Stimulated activated naive CD8-positive, alpha-beta T cell treated with anti-CD3 and anti-CD28 coated beads, Interleukin-15, Interleukin-2, amounts not matched to agents 100 ng/mL and 50 ng/mL, for 24 hours (primary cell): Measurements from ENCODE around the gene SHISA7.

Source experiments
- H3K27ac Mint-ChIP-seq: one replicate; pipeline ENCODE4 v1.8.0; 2021; ENCODE audit warnings: mild to moderate bottlenecking, mixed read lengths
- H3K27me3 Mint-ChIP-seq: one replicate; pipeline ENCODE4 v1.8.0; 2021; ENCODE audit warnings: mixed read lengths
- H3K36me3 Mint-ChIP-seq: one replicate; pipeline ENCODE4 v1.8.0; 2021; ENCODE audit warnings: low read depth, mixed read lengths
- H3K4me1 Mint-ChIP-seq: one replicate; pipeline ENCODE4 v1.8.0; 2021; ENCODE audit warnings: low read depth, mixed read lengths
- H3K4me3 Mint-ChIP-seq: one replicate; pipeline ENCODE4 v1.8.0; 2021; ENCODE audit warnings: mild to moderate bottlenecking, mixed read lengths
- H3K9me3 Mint-ChIP-seq: one replicate; pipeline ENCODE4 v1.8.0; 2021; ENCODE audit warnings: mixed read lengths

The SHISA7 gene

DNA sequence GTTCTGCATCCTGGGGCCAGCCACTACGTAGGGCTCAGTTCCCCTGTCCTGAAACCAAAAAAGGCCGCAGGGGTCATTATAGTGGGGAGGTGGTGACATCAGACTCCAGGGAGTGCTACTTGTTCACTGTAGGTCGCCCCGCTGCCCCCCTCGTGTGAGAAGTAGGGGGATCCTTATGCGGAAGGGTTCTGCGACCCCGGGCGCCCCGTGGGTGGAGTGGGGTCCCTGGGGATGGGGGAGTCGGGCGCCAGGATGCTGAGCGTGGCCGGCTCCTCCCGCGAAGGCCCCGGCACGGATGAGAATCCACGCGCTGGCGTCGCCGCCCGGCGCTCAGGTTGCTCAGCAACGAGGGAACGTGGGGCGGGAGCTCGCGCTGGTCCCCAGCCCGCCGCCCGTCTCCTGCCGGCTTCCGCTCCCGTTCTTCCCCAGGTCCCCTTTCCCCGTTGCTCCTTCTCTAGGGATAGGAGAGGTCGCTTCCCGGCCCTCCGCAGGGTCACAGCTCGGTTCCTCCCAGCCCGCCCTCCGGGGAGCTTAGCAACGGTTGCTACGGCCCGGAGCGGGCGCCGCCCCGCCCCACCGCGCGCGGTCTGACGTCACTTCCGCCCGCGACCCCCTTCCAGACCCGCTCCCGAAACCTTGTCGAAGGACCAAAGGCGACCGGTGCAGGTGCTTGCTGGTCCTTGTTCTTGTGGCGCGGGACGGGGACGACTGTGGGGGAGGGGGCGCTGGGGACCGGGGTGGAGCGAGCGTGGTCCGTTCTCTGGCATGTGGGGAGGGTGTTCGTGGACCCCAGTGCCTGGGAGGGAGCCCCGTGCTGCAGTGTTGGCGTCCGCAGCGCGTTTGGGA lies 41.7 kb upstream of the SHISA7 start, which contains the start of gene NAT14:
TSS of gene NAT14 (plus strand) at position 596 of the 846 bp plus-strand sequence. CDS start 521 bp downstream, outside the sequence.
- Mint-ChIP-seq H3K27ac (peak within 1 kb of the TSS; percentile 89), H3K9me3 (no peaks in the 10 kb centered on the region), H3K27me3 (no peaks in the 10 kb centered on the region), H3K36me3 (peaks cover 1% of the 10 kb centered on the region), H3K4me1 (peaks cover 28% of the 10 kb centered on the region), H3K4me3 (peak within 1 kb of the TSS; percentile 80)

- H3K4me1 Mint-ChIP-seq = peaks cover 37% of the 10 kb centered on the region
- peaks cover 4% of the 10 kb centered on the region for H3K36me3 Mint-ChIP-seq
- H3K27me3 Mint-ChIP-seq = no peaks in the 10 kb centered on the region
- H3K27ac Mint-ChIP-seq = no peak overlapping the region
- H3K9me3 Mint-ChIP-seq = no peaks in the 10 kb centered on the region
- H3K4me3 Mint-ChIP-seq = peak overlapping the region; percentile 80
Observed at GRCh38 chr19:55483706-55484592, 40.8 kb upstream of the SHISA7 start.

DNA sequence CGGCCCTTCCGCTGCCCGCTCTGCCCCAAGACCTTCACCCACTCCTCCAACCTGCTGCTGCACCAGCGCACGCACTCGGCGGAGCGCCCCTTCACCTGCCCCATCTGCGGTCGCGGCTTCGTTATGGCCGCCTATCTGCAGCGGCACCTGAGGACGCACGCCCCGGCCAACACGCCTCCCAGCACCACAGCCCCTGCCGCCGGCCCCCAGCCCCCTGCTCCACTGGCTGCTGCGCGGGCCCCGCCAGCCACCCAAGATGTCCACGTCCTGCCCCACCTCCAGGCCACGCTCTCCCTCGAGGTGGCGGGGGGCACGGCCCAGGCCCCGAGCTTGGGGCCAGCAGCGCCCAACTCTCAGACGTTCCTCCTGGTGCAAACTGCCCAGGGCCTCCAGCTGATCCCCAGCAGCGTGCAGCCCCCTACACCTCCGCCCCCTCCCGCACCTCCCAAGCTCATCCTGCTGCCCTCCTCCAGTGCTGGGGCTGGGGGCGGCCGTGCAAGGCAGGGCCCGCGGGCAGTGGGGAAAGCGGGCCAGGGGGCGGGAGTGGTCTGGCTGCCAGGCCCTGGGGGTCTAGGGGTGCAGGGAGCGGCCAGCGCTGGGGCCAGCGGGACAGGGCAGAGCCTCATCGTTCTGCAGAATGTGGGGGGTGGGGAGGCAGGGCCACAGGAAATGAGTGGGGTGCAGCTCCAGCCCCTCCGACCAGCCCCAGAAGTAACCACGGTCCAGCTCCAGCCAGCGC lies 40.0 kb upstream of the SHISA7 start:
- H3K27me3 Mint-ChIP-seq = no peaks in the 10 kb centered on the region
- H3K4me1 Mint-ChIP-seq = peaks cover 45% of the 10 kb centered on the region
- H3K4me3 Mint-ChIP-seq = no peak overlapping the region
- peaks cover 4% of the 10 kb centered on the region for H3K36me3 Mint-ChIP-seq
- no peaks in the 10 kb centered on the region for H3K9me3 Mint-ChIP-seq
- H3K27ac Mint-ChIP-seq = no peak overlapping the region

- peaks cover 46% of the 10 kb centered on the region for H3K4me1 Mint-ChIP-seq
- H3K27me3 Mint-ChIP-seq = no peaks in the 10 kb centered on the region
- H3K27ac Mint-ChIP-seq = no peak overlapping the region
- H3K9me3 Mint-ChIP-seq = no peaks in the 10 kb centered on the region
- H3K36me3 Mint-ChIP-seq = peaks cover 4% of the 10 kb centered on the region
- H3K4me3 Mint-ChIP-seq = no peak overlapping the region
Observed at GRCh38 chr19:55482156-55482961, 39.3 kb upstream of the SHISA7 start.

GRCh38 chr19:55481794-55482155 lies 38.7 kb upstream of the SHISA7 start:
- Mint-ChIP-seq H3K4me3 (no peak overlapping the region), H3K9me3 (no peaks in the 10 kb centered on the region), H3K27ac (no peak overlapping the region), H3K4me1 (peaks cover 40% of the 10 kb centered on the region), H3K27me3 (no peaks in the 10 kb centered on the region), H3K36me3 (peaks cover 4% of the 10 kb centered on the region)

GRCh38 chr19:55481148-55481793 lies 38.2 kb upstream of the SHISA7 start:
- Mint-ChIP-seq H3K27ac (no peak overlapping the region), H3K4me1 (peaks cover 39% of the 10 kb centered on the region), H3K27me3 (no peaks in the 10 kb centered on the region), H3K4me3 (no peak overlapping the region), H3K9me3 (no peaks in the 10 kb centered on the region), H3K36me3 (peaks cover 4% of the 10 kb centered on the region)

GRCh38 chr19:55479451-55480230 lies 36.5 kb upstream of the SHISA7 start:
- Mint-ChIP-seq H3K9me3 (no peaks in the 10 kb centered on the region), H3K27ac (peak overlapping the region; percentile 50), H3K36me3 (peaks cover 4% of the 10 kb centered on the region), H3K4me1 (peaks cover 37% of the 10 kb centered on the region), H3K27me3 (no peaks in the 10 kb centered on the region), H3K4me3 (no peak overlapping the region)

- no peak overlapping the region for H3K27ac Mint-ChIP-seq
Observed at GRCh38 chr19:55479045-55479444, 35.9 kb upstream of the SHISA7 start.

GRCh38 chr19:55478364-55478763 lies 35.3 kb upstream of the SHISA7 start:
- Mint-ChIP-seq H3K4me3 (peak overlapping the region; percentile 90), H3K27ac (peak overlapping the region; percentile 30), H3K4me1 (peaks cover 33% of the 10 kb centered on the region), H3K9me3 (no peaks in the 10 kb centered on the region), H3K27me3 (no peaks in the 10 kb centered on the region), H3K36me3 (peaks cover 4% of the 10 kb centered on the region)

More at GRCh38 chr19:55479045-55479444, 35.9 kb upstream of the SHISA7 start:
- peaks cover 4% of the 10 kb centered on the region for H3K36me3 Mint-ChIP-seq
- H3K27me3 Mint-ChIP-seq = no peaks in the 10 kb centered on the region
- no peaks in the 10 kb centered on the region for H3K9me3 Mint-ChIP-seq
- peak overlapping the region; percentile 31 for H3K4me3 Mint-ChIP-seq
- H3K4me1 Mint-ChIP-seq = peaks cover 33% of the 10 kb centered on the region

GRCh38 chr19:55477905-55478304 lies 34.8 kb upstream of the SHISA7 start:
- Mint-ChIP-seq H3K27ac (peak overlapping the region; percentile 40), H3K4me1 (peaks cover 33% of the 10 kb centered on the region), H3K36me3 (peaks cover 4% of the 10 kb centered on the region), H3K4me3 (peak overlapping the region; percentile 90), H3K27me3 (no peaks in the 10 kb centered on the region), H3K9me3 (no peaks in the 10 kb centered on the region)

DNA sequence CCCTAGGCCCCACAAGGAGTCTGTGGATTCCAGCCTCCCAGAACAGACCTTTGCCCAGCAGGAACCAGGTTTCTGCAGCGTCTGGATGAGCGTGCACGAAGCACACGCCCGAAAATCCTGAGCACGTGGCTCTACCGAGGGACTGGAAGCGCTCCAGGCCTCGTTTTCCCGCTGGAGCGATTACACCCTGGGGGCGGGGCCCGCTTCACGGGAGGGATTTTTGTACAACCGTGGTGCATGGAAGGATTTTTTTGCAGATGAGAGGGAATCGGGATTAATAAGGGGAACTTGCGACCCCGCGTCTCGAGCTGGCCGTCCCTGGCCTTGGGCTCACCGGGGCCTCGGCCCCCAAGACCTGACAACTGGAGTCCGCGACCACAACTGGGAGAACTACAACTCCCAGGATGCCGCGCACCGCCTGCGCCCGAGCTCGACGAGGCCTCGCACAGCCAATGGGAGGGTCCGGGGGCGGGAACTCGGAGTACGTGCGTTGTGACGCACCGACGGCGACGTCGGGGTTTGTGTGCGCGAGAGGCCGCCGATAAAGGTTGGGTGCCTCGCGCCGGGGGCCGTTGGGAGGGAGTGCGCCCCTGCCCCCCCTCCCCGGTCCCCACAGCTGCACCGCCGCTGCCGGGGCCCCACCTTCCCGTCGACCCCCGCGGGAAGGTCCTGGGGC lies 33.1 kb upstream of the SHISA7 start, which contains the start of gene ZNF628:
TSS of gene ZNF628 (plus strand) at position 518 of the 676 bp plus-strand sequence. CDS start 3,294 bp downstream, outside the sequence.
- no peaks in the 10 kb centered on the region for H3K27me3 Mint-ChIP-seq
- peaks cover 4% of the 10 kb centered on the region for H3K36me3 Mint-ChIP-seq
- peak within 1 kb of the TSS; percentile 97 for H3K27ac Mint-ChIP-seq
- peaks cover 33% of the 10 kb centered on the region for H3K4me1 Mint-ChIP-seq
- peak within 1 kb of the TSS; percentile 92 for H3K4me3 Mint-ChIP-seq
- no peaks in the 10 kb centered on the region for H3K9me3 Mint-ChIP-seq
